CD4-positive, alpha-beta T cell (primary cell): ENCODE data around the gene EVPL. TPM values are rescaled to one million over a fixed set of nuclear protein-coding genes. Genes with fewer than 3 reads are reported as not detected.

Experiments
- ATAC-seq: fragments of 200-7000 bp; cut with Tn5 transposase; one replicate; pipeline ENCODE4 v1.10.0; 2022; ENCODE audit warnings: mild to moderate bottlenecking; ENCODE audit not compliant: poor library complexity
- CTCF ChIA-PET: fragments of 350-600 bp; sonication (Branson Sonifier 250); formaldehyde crosslinking; loops from one replicate; lab custom pipeline; 2021; ENCODE audit warnings: antibody characterized with exemption, inconsistent platforms; lab: Charles Lee
- POLR2A ChIA-PET: fragments of 350-600 bp; sonication (Branson Sonifier 250); formaldehyde crosslinking; loops from one replicate; lab custom pipeline; 2021; ENCODE audit warnings: antibody characterized with exemption, inconsistent platforms; lab: Charles Lee
- DNase-seq, 14 experiments: peaks; one replicate each; pipeline ENCODE4 v3.0.0-alpha.2; 2013 to 2020; ENCODE audit warnings: mixed read lengths in 2 of 14
- H3K27ac ChIP-seq, 2 donors: one replicate each; pipeline versions ENCODE4 v1.5.1 to v1.7.0; 2013; ENCODE audit warnings: low read length in 2 of 2, low read depth in 1 of 2, mild to moderate bottlenecking in 1 of 2
- H3K27me3 ChIP-seq, 2 experiments: 1 replicate in 1 of 2; 2 replicates in 1 of 2; pipeline versions ENCODE4 v1.6.1 to v1.7.0; 2013; ENCODE audit warnings: low read length in 2 of 2, control low read depth in 1 of 2, mild to moderate bottlenecking in 1 of 2, moderate library complexity in 1 of 2; ENCODE audit not compliant: insufficient read depth in 2 of 2, control insufficient read depth in 1 of 2
- H3K36me3 ChIP-seq: one replicate; pipeline ENCODE4 v1.6.1; 2013; ENCODE audit warnings: low read length, control low read depth; ENCODE audit not compliant: insufficient read depth
- H3K4me1 ChIP-seq: one replicate; pipeline ENCODE4 v1.6.1; 2013; ENCODE audit warnings: low read length, control low read depth; ENCODE audit not compliant: insufficient read depth
- H3K4me3 ChIP-seq: one replicate; pipeline ENCODE4 v1.5.1; 2013; ENCODE audit warnings: mild to moderate bottlenecking, low read length, moderate library complexity
- H3K9me3 ChIP-seq, 2 experiments: 1 replicate in 1 of 2; 2 replicates in 1 of 2; pipeline versions ENCODE4 v1.6.1 to v1.7.0; 2013; ENCODE audit warnings: low read length in 2 of 2, mild to moderate bottlenecking in 2 of 2, control low read depth in 1 of 2, moderate library complexity in 1 of 2; ENCODE audit not compliant: control insufficient read depth in 1 of 2, insufficient read depth in 1 of 2
- H3K27ac Mint-ChIP-seq: one replicate; pipeline ENCODE4 v1.8.0; 2020; ENCODE audit warnings: mixed read lengths
- H3K27me3 Mint-ChIP-seq: one replicate; pipeline ENCODE4 v1.8.0; 2021; ENCODE audit warnings: mixed read lengths
- H3K36me3 Mint-ChIP-seq: one replicate; pipeline ENCODE4 v1.8.0; 2021; ENCODE audit warnings: low read depth, mixed read lengths
- H3K4me1 Mint-ChIP-seq: one replicate; pipeline ENCODE4 v1.8.0; 2021; ENCODE audit warnings: low read depth, mixed read lengths
- H3K4me3 Mint-ChIP-seq: one replicate; pipeline ENCODE4 v1.8.0; 2020; ENCODE audit warnings: mild to moderate bottlenecking, mixed read lengths
- H3K9me3 Mint-ChIP-seq: one replicate; pipeline ENCODE4 v1.8.0; 2020; ENCODE audit warnings: mixed read lengths
- CTCF ChIP-seq: fragments of 200-600 bp; IDR thresholded peaks from one replicate; pipeline ENCODE4 v1.8.0; 2022; ENCODE audit warnings: antibody characterized with exemption, mild to moderate bottlenecking
- intact Hi-C, 2 experiments: fragments of 100-400 bp; cut with DNase I in 1 of 2; cut with micrococcal nuclease in 1 of 2; formaldehyde crosslinking; loops; one replicate each; pipeline versions ENCODE4 v1.15.1 to v1.9.0; 2023 to 2025; cut with DNase I, micrococcal nuclease
- total RNA-seq, 174 experiments: library from RNA in 2 of 174; stranded (reverse) in 2 of 174; gene quantifications; one replicate each; pipeline ENCODE4 v1.2.3 and lab custom pipeline; 2021 to 2026

EVPL gene
- total RNA-seq, 2 experiments from 2014 or later, result 0.14 to 0.38 TPM

DNA sequence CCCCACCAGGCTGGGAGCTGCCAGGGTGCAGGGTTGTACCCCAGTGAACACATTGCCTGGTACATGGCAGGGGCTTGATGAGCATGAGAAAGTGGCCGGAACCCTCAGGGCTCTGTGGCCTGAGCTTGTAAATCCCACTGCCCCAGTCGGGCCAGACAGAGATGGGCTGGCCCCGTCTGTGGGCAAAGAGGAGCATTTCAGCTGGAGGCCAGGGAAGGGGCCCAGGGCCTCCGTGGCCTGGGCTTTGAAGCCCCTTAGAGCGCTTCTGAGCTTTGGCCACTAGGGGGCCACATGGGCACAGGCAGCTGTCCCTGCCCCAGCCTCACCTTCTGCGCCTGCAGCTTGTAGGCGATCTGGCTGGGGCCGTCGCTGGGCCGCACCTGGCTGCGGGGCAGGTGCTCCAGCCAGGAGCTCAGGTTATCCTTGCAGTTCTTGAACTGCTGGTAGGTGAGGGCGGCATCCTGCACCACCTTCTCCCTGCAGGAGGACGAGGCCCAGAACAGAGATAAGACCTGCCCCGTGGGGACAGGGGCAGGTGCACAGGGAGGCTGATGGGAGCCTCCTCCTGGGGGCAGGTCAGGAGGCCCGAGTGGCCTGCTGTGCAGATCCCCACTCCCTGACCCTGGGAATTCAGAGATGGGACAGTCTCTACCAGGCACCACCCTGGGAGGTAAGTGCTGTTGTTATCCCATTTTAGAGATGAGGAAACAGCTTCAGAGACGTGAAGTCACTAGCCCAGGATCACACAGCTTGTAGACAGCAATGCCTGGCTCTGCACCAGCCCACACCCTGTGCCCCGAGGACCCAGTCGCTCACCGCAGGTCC lies 12.8 kb downstream of the EVPL start:
- H3K27me3 Mint-ChIP-seq, result no peaks in the 10 kb centered on the region
- no peak overlapping the region for H3K4me3 Mint-ChIP-seq
- ATAC-seq (peak; percentile 98), DNase-seq (peak; percentile 59 to 88 (median 74))
- Histone ChIP-seq H3K27ac (no peak overlapping the region), H3K4me3 (no peak overlapping the region), H3K27me3 (no peaks in the 10 kb centered on the region), H3K4me1 (peaks cover 11% of the 10 kb centered on the region), H3K36me3 (no peaks in the 10 kb centered on the region), H3K9me3 (no peaks in the 10 kb centered on the region)
- ChIA-PET POLR2A (interaction anchor here (0.6 to 2.2 kb wide), 8 partner anchors 15 to 1251 kb away, joined by 3 to 13 read pairs (median 4); partner anchors contain the start of gene EXOC7), CTCF (interaction anchor here (0.5 to 1.7 kb wide), 25 partner anchors 9 to 384 kb away, joined by 3 to 8 read pairs (median 4); partner anchors contain the start of genes ACOX1, CDK3, EXOC7 and TEN1)
- TF ChIP-seq CTCF, result peak; percentile 94
- H3K27ac Mint-ChIP-seq, result no peak overlapping the region
- no peaks in the 10 kb centered on the region for H3K36me3 Mint-ChIP-seq
- intact Hi-C loops, result loop anchor here (1.0 to 5.0 kb wide), 6 partner anchors 43 to 383 kb away; partner anchors contain the start of gene EXOC7 (in 1 of the 2)
- peaks cover 7% of the 10 kb centered on the region for H3K4me1 Mint-ChIP-seq
- H3K9me3 Mint-ChIP-seq, result no peaks in the 10 kb centered on the region

GRCh38 chr17:76013377-76013932 lies 13.7 kb downstream of the EVPL start:
- intact Hi-C loops, result loop anchor here (5.0 kb wide), 4 partner anchors 44 to 384 kb away; partner anchors contain the start of gene EXOC7 (in 1 of the 2)
- Mint-ChIP-seq H3K9me3 (no peaks in the 10 kb centered on the region), H3K27ac (no peak overlapping the region)

More at GRCh38 chr17:76013377-76013932, 13.7 kb downstream of the EVPL start:
- ATAC-seq (no peak), DNase-seq (no peak)
- Histone ChIP-seq H3K4me3 (no peak overlapping the region), H3K27ac (no peak overlapping the region), H3K9me3 (no peaks in the 10 kb centered on the region), H3K4me1 (peaks cover 11% of the 10 kb centered on the region), H3K36me3 (no peaks in the 10 kb centered on the region), H3K27me3 (no peaks in the 10 kb centered on the region)
- no peaks in the 10 kb centered on the region for H3K36me3 Mint-ChIP-seq
- CTCF ChIA-PET, result interaction anchor here (1.0 to 1.7 kb wide), 20 partner anchors 10 to 286 kb away, joined by 3 to 8 read pairs (median 4); partner anchors contain the start of genes ACOX1, EXOC7, TEN1 and UBALD2
- TF ChIP-seq CTCF, result no peak
- H3K27me3 Mint-ChIP-seq, result no peaks in the 10 kb centered on the region
- H3K4me1 Mint-ChIP-seq, result peaks cover 7% of the 10 kb centered on the region
- no peak overlapping the region for H3K4me3 Mint-ChIP-seq
- POLR2A ChIA-PET, result interaction anchor here (0.6 to 2.2 kb wide), 7 partner anchors 16 to 266 kb away, joined by 3 to 13 read pairs (median 5); partner anchors contain the start of gene EXOC7
